HepG2 (cell line): Measurements from ENCODE around the gene CHST13.

Experiments used
- RELA ChIP-seq: sonication (generic); formaldehyde crosslinking; IDR thresholded peaks from 2 replicates; pipeline ENCODE4 v1.4.0; 2020; ENCODE audit warnings: missing genetic modification reagents
- TBX3 ChIP-seq: fragments of 450-650 bp; IDR thresholded peaks from 2 replicates; pipeline ENCODE4 v1.6.1; 2017; ENCODE audit warnings: antibody characterized with exemption, mild to moderate bottlenecking, inconsistent platforms, borderline replicate concordance

DNA sequence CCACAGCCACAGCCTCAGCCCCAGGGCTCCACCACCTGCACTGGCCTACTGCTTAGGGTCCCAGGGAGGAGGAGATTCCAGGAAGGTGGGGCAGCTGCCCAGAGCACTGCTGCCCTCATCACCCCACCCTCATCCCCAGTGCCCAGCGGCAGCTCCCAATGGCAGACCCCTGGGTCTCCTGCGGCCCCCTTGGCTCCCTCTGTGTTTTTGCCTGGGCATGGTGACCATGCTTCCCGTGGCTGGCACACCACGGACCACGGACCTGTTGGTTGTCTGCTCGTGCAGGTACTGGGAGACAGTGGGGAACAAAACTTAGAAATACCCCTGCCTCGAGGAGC, 2.7 kb downstream of the CHST13 start:
- TF ChIP-seq RELA (CRISPR knock-in tag): no peak
- no peak for TF ChIP-seq TBX3
